ENCODE results near the gene TMX1. TPM values are rescaled to one million over a fixed set of nuclear protein-coding genes. Genes with fewer than 3 reads are reported as not detected.

Gene TMX1
- total RNA-seq, 4 donors from 2014 or later, result 11.4 to 25.8 (median 17.7) TPM

DNA sequence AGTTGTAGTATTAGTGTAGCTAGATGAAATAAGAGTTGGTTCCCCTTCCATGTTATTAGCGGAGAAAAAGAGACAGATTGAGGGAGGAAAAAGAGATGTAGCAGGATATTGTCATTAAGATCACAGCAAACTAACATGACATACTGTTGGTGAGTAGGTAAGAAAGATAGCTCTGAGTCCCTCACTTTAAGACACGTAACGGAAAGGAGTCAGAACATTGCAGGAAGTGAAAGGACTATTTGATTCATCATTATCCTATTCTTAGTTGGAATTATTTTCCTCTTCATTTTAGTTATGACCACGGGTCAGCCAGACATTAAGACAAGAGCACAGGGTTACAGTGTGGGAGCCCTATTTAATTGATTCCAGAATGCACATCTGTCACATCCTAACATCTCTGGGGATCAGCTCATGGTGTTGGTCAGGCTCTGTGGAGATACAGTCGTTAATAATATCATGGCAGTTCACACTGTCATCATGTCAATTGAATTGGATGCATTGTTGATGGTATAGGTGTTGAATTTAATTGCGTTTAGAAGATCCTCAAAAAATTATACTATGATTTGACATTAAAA lies 55.0 kb downstream of the TMX1 start:
- 57 to 69% methylated on average over 6 of the region's 6 CpGs for WGBS, 2 donors
- H3K4me3 ChIP-seq (ENCODE audit: low read depth, poor library complexity, severe bottlenecking), result no peak overlapping the region
- TF ChIP-seq, protein P1, sequence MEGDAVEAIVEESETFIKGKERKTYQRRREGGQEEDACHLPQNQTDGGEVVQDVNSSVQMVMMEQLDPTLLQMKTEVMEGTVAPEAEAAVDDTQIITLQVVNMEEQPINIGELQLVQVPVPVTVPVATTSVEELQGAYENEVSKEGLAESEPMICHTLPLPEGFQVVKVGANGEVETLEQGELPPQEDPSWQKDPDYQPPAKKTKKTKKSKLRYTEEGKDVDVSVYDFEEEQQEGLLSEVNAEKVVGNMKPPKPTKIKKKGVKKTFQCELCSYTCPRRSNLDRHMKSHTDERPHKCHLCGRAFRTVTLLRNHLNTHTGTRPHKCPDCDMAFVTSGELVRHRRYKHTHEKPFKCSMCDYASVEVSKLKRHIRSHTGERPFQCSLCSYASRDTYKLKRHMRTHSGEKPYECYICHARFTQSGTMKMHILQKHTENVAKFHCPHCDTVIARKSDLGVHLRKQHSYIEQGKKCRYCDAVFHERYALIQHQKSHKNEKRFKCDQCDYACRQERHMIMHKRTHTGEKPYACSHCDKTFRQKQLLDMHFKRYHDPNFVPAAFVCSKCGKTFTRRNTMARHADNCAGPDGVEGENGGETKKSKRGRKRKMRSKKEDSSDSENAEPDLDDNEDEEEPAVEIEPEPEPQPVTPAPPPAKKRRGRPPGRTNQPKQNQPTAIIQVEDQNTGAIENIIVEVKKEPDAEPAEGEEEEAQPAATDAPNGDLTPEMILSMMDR (IDR thresholded peaks at IDR 0.05), result no peak
- no peak for TF ChIP-seq POLR2A (IDR thresholded peaks at IDR 0.05)
- no peak for DNase-seq (ENCODE audit: low spot score in 2 of 2)
- intact Hi-C loops (cut with DNase I; ENCODE audit: low total_unique reads), result no loop called here

DNA sequence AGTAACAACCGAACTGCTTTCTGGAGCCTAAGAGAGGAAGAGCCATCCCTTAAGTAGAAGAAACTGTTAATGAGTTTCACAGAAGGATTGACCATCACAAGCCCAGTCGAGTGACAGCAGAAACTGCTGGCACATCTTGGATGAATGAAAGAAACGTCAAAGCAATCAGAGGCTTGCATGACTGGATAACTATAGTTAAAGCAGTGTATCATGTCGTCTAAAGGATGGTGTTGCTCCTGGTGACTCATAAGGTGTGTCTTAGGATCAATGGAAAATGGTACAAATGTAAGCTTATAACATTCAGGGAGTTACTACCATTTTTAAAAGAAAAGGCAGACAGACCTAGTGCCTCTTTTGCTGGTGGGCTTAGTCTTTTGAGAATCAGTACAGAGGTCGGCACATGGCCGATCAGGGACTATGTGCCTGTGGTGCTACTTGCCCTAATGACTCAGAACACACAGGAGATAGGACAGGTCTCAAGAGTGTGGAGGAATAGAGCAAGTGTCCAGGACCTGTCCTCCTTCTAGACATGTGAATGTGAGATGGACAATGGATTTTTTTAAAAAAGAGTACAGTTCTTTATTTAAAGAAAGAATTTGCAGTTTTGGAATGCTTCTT lies 55.7 kb downstream of the TMX1 start:
- TF ChIP-seq, protein P1 (IDR thresholded peaks at IDR 0.05), result no peak
- TF ChIP-seq POLR2A (IDR thresholded peaks at IDR 0.05), result no peak
- intact Hi-C loops (cut with DNase I; ENCODE audit: low total_unique reads), result no loop called here
- WGBS, 2 donors, result 70 to 76% methylated on average over 6 of the region's 6 CpGs
- DNase-seq (ENCODE audit: low spot score in 2 of 2), result no peak
- H3K4me3 ChIP-seq (ENCODE audit: low read depth, poor library complexity, severe bottlenecking), result no peak overlapping the region

DNA sequence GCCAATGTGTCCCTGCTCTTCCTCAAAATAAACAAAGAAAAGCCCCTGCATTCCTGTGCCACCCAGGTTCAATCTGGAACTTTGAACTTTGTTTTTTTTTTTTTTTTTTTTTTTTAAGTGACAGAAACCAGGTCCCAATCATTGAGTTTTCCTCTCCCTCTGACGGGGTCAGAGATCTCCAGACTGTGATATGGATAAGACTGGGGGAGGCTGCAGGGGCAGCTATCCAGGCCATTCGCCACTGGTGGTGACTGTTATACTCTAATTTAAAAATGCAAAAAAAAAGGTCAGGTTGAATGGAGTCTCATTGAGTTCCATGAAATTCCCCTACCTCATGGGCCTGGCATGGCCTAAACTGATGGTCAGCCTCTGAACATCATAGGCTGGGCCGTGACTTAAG lies 57.0 kb downstream of the TMX1 start:
- TF ChIP-seq POLR2A (IDR thresholded peaks at IDR 0.05), result no peak
- TF ChIP-seq, protein P1 (IDR thresholded peaks at IDR 0.05), result no peak
- 95 to 96% methylated on average over 3 of the region's 3 CpGs for WGBS, 2 donors
- no peak overlapping the region for H3K4me3 ChIP-seq (ENCODE audit: low read depth, poor library complexity, severe bottlenecking)
- no peak for DNase-seq (ENCODE audit: low spot score in 2 of 2)
- intact Hi-C loops (cut with DNase I; ENCODE audit: low total_unique reads), result no loop called here

DNA sequence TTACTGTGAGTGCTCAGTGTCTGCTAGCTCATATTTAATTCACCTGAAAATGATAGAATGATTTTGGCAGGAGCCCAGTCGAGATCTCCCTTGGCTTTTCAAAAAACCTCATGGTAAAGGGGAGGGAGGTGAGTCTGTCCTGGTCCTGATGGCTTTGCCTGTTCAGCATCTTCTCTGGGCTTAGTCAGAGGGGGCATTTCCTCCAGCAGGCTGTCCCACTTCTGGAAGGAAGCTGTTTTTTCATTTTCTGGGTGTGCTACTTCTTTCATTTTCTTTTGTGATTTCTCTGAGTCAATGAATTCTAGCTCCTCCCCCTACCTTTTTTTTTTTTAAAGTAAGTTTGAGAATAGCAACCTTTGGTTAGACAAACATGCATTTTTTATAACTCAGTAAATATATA lies 58.8 kb downstream of the TMX1 start:
- WGBS, 2 donors, result 79 to 80% methylated on average over 1 of the region's 1 CpG
- no peak overlapping the region for H3K4me3 ChIP-seq (ENCODE audit: low read depth, poor library complexity, severe bottlenecking)
- intact Hi-C loops (cut with DNase I; ENCODE audit: low total_unique reads), result no loop called here
- no peak for TF ChIP-seq POLR2A (IDR thresholded peaks at IDR 0.05)
- TF ChIP-seq, protein P1 (IDR thresholded peaks at IDR 0.05), result no peak
- no peak for DNase-seq (ENCODE audit: low spot score in 2 of 2)

DNA sequence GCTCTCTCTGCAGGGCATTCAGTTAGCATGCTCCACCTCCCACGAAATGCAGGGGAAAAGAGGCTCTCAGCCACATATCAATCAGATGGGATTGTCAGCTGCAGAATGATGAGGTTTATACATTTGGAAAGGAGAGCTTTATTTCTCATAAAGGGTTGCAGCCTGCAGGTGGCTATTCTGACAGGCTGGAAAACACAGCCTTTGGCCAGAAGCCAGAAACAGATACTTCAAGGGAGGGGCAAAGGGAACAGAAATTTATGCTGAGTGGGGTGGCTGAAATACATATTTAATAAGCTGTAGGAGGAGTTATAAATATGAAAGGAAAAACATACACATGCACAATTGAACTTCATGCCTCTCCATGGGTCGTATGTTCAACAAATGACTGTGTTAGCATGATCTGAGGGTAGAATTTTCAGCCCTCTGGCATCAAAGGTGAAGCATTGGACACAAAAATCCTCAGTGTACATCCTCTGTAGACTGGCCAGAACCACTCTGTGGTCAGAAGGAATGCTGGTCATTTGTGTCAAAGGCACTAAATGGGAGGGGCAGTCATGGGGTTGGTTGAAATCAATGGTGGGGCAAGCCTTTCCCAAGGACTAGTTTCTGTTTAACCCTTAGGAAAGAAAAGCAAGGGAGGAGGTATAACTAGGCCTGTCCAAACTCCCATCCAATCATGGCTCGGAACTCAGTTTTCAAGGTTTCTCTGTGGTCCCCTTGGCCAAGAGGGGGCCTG lies 62.4 kb downstream of the TMX1 start:
- WGBS, 2 donors, result 82 to 86% methylated on average over 3 of the region's 3 CpGs
- TF ChIP-seq, protein P1 (IDR thresholded peaks at IDR 0.05), result no peak
- no peak for TF ChIP-seq POLR2A (IDR thresholded peaks at IDR 0.05)
- DNase-seq (ENCODE audit: low spot score in 2 of 2), result no peak

More for the DNA sequence above, 62.4 kb downstream of the TMX1 start:
- intact Hi-C loops (cut with DNase I; ENCODE audit: low total_unique reads), result no loop called here
- H3K4me3 ChIP-seq (ENCODE audit: low read depth, poor library complexity, severe bottlenecking), result no peak overlapping the region
